ENCODE results near the gene PISD.

The PISD gene

GRCh38 chr22:31680861-31681341 is 18.9 kb upstream of the PISD start:
- TF ChIP-seq ZNF350 (tag by site-specific recombination; IDR thresholded peaks at IDR 0.05) (no peak), PRDM1 (tag by site-specific recombination; IDR thresholded peaks at IDR 0.05) (no peak), ZNF670 (tag by site-specific recombination; IDR thresholded peaks at IDR 0.05; ENCODE audit: low read depth) (no peak), HOXA7 (CRISPR knock-in tag; IDR thresholded peaks at IDR 0.05; ENCODE audit: borderline replicate concordance) (no peak), MZF1 (tag by site-specific recombination; IDR thresholded peaks at IDR 0.05; ENCODE audit: borderline replicate concordance) (no peak), MYNN (tag by site-specific recombination; IDR thresholded peaks at IDR 0.05; ENCODE audit: borderline replicate concordance) (no peak), ZNF626 (tag by site-specific recombination; IDR thresholded peaks at IDR 0.05) (no peak), ZNF416 (tag by site-specific recombination; IDR thresholded peaks at IDR 0.05) (no peak), ZNF664 (tag by site-specific recombination; IDR thresholded peaks at IDR 0.05) (no peak), ZNF449 (tag by site-specific recombination; IDR thresholded peaks at IDR 0.05) (no peak), ZNF837 (tag by site-specific recombination; IDR thresholded peaks at IDR 0.05) (no peak), ZNF433 (tag by site-specific recombination; IDR thresholded peaks at IDR 0.05; ENCODE audit: low read depth) (no peak), KLF10 (tag by site-specific recombination; IDR thresholded peaks at IDR 0.05) (no peak), ZBTB48 (tag by site-specific recombination; IDR thresholded peaks at IDR 0.05) (no peak), ZNF48 (tag by site-specific recombination; IDR thresholded peaks at IDR 0.05) (no peak), ZNF510 (tag by site-specific recombination; IDR thresholded peaks at IDR 0.05; ENCODE audit: insufficient replicate concordance) (no peak), ZNF658 (tag by site-specific recombination; IDR thresholded peaks at IDR 0.05) (no peak), ZBTB44 (tag by site-specific recombination; IDR thresholded peaks at IDR 0.05) (no peak), BCL11A (tag by site-specific recombination; IDR thresholded peaks at IDR 0.05; ENCODE audit: low read depth) (no peak)

GRCh38 chr22:31678748-31679147 is 16.7 kb upstream of the PISD start:
- Histone ChIP-seq H3K9me3 (ENCODE audit: control insufficient read depth, insufficient read depth, low read depth, low read length) (no peaks in the 10 kb centered on the region), H3K27ac (ENCODE audit: extremely low read depth, low read depth, low read length) (no peak overlapping the region), H3K4me1 (ENCODE audit: control insufficient read depth, insufficient read depth, low read length) (no peaks in the 10 kb centered on the region; the same call in 1 of the 2 replicates), H3K4me3 (ENCODE audit: low read depth, low read length) (no peak overlapping the region), H3K36me3 (ENCODE audit: control insufficient read depth in 2 of 2, insufficient read depth in 1 of 2, low read length in 2 of 2) (peaks cover 0 to 16% of the 10 kb centered on the region in 2 experiments; a peak in 1 of 3 replicates)
- TF ChIP-seq ZNF121 (tag by site-specific recombination; IDR thresholded peaks at IDR 0.05) (peak; percentile 39; the same call in 1 of the 2 replicates), ZFP37 (tag by site-specific recombination; IDR thresholded peaks at IDR 0.05) (no peak)
- CTCF ChIA-PET, result interaction anchor here (0.8 kb wide), 2 partner anchors 13 to 292 kb away, joined by 5 to 7 read pairs; no protein-coding TSS in a partner anchor
- POLR2A ChIA-PET, result no interaction called here

More at GRCh38 chr22:31680861-31681341, 18.9 kb upstream of the PISD start:
- CTCF ChIA-PET, result interaction anchor here (0.5 to 1.5 kb wide), 6 partner anchors 10 to 1303 kb away, joined by 3 to 4 read pairs (median 3); no protein-coding TSS in a partner anchor
- peaks cover 8 to 38% of the 10 kb centered on the region in 2 experiments for H3K36me3 ChIP-seq (ENCODE audit: control insufficient read depth in 2 of 2, insufficient read depth in 1 of 2, low read length in 2 of 2)
- POLR2A ChIA-PET, result interaction anchor here (1.4 kb wide), 1 partner anchor 19 kb away, joined by 4 read pairs; the partner anchor contains the start of gene PISD
- no peak overlapping the region for H3K27ac ChIP-seq (ENCODE audit: extremely low read depth, low read depth, low read length)
- no peaks in the 10 kb centered on the region for H3K9me3 ChIP-seq (ENCODE audit: control insufficient read depth, insufficient read depth, low read depth, low read length)
- H3K4me1 ChIP-seq (ENCODE audit: control insufficient read depth, insufficient read depth, low read length), result no peaks in the 10 kb centered on the region; the same call in 1 of the 2 replicates
- H3K4me3 ChIP-seq (ENCODE audit: low read depth, low read length), result no peak overlapping the region
